HepG2 (cell line): Measurements from ENCODE around the gene HES1. TPM values are rescaled to one million over a fixed set of nuclear protein-coding genes. Genes with fewer than 3 reads are reported as not detected.

Experiments used
- BCL6 ChIP-seq: IDR thresholded peaks from 2 replicates; pipeline ENCODE4 v1.6.1; 2016; ENCODE audit warnings: missing genetic modification reagents, missing compliant biosample characterization
- BORCS8-MEF2B ChIP-seq: sonication (generic); formaldehyde crosslinking; IDR thresholded peaks from 2 replicates; pipeline ENCODE4 v1.8.0; 2022; ENCODE audit warnings: mild to moderate bottlenecking, missing genetic modification reagents
- DDIT3 ChIP-seq: sonication (generic); formaldehyde crosslinking; IDR thresholded peaks from 2 replicates; pipeline ENCODE4 v1.4.0; 2020; ENCODE audit warnings: mild to moderate bottlenecking, missing genetic modification reagents
- ELF3 ChIP-seq: IDR thresholded peaks from 2 replicates; pipeline ENCODE4 v1.6.1; 2016; ENCODE audit warnings: missing genetic modification reagents, missing compliant biosample characterization
- IKZF4 ChIP-seq: sonication (generic); formaldehyde crosslinking; IDR thresholded peaks from 2 replicates; pipeline ENCODE4 v1.5.1; 2020; ENCODE audit warnings: borderline replicate concordance, mild to moderate bottlenecking, low read depth, missing genetic modification reagents; ENCODE audit errors: not compliant biosample characterization
- KLF6 ChIP-seq: IDR thresholded peaks from 2 replicates; pipeline ENCODE4 v1.8.0; 2016; ENCODE audit warnings: missing biosample characterization, missing genetic modification reagents
- MAZ ChIP-seq, 2 experiments: sonication (generic) in 1 of 2; formaldehyde crosslinking in 1 of 2; IDR thresholded peaks; 2 replicates each; pipeline versions ENCODE4 v1.5.0 to v1.6.1; 2012 to 2020; ENCODE audit warnings: low read depth in 2 of 2, mild to moderate bottlenecking in 2 of 2, borderline replicate concordance in 1 of 2, improper control_type of control experiment in 1 of 2, low read length in 1 of 2, missing genetic modification reagents in 1 of 2, moderate library complexity in 1 of 2
- NFRKB ChIP-seq: fragments of 450-650 bp; IDR thresholded peaks from 2 replicates; pipeline ENCODE4 v1.6.1; 2017
- NRL ChIP-seq: sonication (generic); formaldehyde crosslinking; IDR thresholded peaks from 2 replicates; pipeline ENCODE4 v1.5.0; 2020; ENCODE audit warnings: missing genetic modification reagents, mild to moderate bottlenecking, moderate library complexity, borderline replicate concordance
- PRPF4 ChIP-seq: fragments of 200-400 bp; formaldehyde crosslinking; IDR thresholded peaks from 2 replicates; pipeline ENCODE4 v1.6.1; 2016; ENCODE audit warnings: low read length, low read depth; ENCODE audit not compliant: poor library complexity, severe bottlenecking
- RXRA ChIP-seq: sonication (generic); formaldehyde crosslinking; IDR thresholded peaks from 2 replicates; pipeline ENCODE4 v1.5.1; 2020; ENCODE audit warnings: missing genetic modification reagents
- THYN1 ChIP-seq: sonication (generic); formaldehyde crosslinking; IDR thresholded peaks from 2 replicates; pipeline ENCODE4 v1.8.1; 2023; ENCODE audit warnings: low read depth, mild to moderate bottlenecking, moderate library complexity, missing genetic modification reagents, borderline replicate concordance
- YEATS4 ChIP-seq: sonication (generic); formaldehyde crosslinking; IDR thresholded peaks from 2 replicates; pipeline ENCODE4 v1.4.0; 2020; ENCODE audit warnings: missing genetic modification reagents, borderline replicate concordance
- ZBED4 ChIP-seq: sonication (generic); formaldehyde crosslinking; IDR thresholded peaks from 2 replicates; pipeline ENCODE4 v1.4.0; 2020; ENCODE audit warnings: missing genetic modification reagents, borderline replicate concordance
- ZNF546 ChIP-seq: sonication (generic); formaldehyde crosslinking; conservative IDR thresholded peaks from 2 replicates; pipeline ENCODE4 v1.8.1; 2023; ENCODE audit warnings: mild to moderate bottlenecking, missing genetic modification reagents
- ZNF557 ChIP-seq: sonication (generic); formaldehyde crosslinking; IDR thresholded peaks from 2 replicates; pipeline ENCODE4 v1.4.0; 2020; ENCODE audit warnings: missing genetic modification reagents
- ZNF788 ChIP-seq: sonication (generic); formaldehyde crosslinking; IDR thresholded peaks from 2 replicates; pipeline ENCODE4 v1.5.0; 2020; ENCODE audit warnings: mild to moderate bottlenecking, missing genetic modification reagents, borderline replicate concordance
- ZNF790 ChIP-seq: sonication (generic); formaldehyde crosslinking; IDR thresholded peaks from 2 replicates; pipeline ENCODE4 v1.8.0; 2022; ENCODE audit warnings: missing genetic modification reagents, mild to moderate bottlenecking, borderline replicate concordance
- polyA plus RNA-seq, 8 experiments: library from polyadenylated mRNA; depleted of rRNA in 3 of 8; stranded (reverse) in 7 of 8; unstranded in 1 of 8; fragments of >200 nt; fragmentation: Illumina TruSeq in 4 of 8; extraction: Trizol in 4 of 8; gene quantifications; 2 replicates each; pipeline versions ENCODE4 v1.2.1 to v1.2.3, GENCODE V29; 2011 to 2016; ENCODE audit warnings: low read depth in 4 of 8, missing spikeins in 1 of 8, mixed read lengths in 1 of 8; ENCODE audit not compliant: insufficient read depth in 1 of 8
- total RNA-seq, 5 experiments: library from RNA; depleted of rRNA; stranded (reverse); fragments of >200 nt; fragmentation: Illumina TruSeq; extraction: Trizol; gene quantifications; 2 replicates each; pipeline ENCODE4 v1.2.3, GENCODE V29; 2016; ENCODE audit warnings: low read depth in 1 of 5

Gene HES1
- total and polyA plus RNA-seq, 2 of the 13 experiments (the other 11 are each of a cell fraction or from before 2014, with no cell fraction given) = 15.4 to 19.8 TPM

- TF ChIP-seq NRL (CRISPR knock-in tag) (no peak), MAZ (IDR thresholded peaks at IDR 0.05; ENCODE audit: borderline replicate concordance, low read depth, low read length) (no peak), MAZ (CRISPR knock-in tag; IDR thresholded peaks at IDR 0.05; ENCODE audit: low read depth) (0 out of 2 replicates have a peak, but pooled peaks have one; percentile 35), KLF6 (CRISPR knock-in tag) (0 out of 2 replicates have a peak, but pooled peaks have one; percentile 42), ZNF788 (CRISPR knock-in tag) (no peak), DDIT3 (CRISPR knock-in tag) (no peak), ZNF546 (CRISPR knock-in tag) (no peak), RXRA (CRISPR knock-in tag) (peak; percentile 32; the same call in 1 of the 2 replicates), BCL6 (CRISPR knock-in tag) (peak; percentile 43), YEATS4 (0 out of 2 replicates have a peak, but pooled peaks have one; percentile 30), ZNF790 (no peak), ZNF557 (CRISPR knock-in tag) (no peak), IKZF4 (CRISPR knock-in tag) (no peak), PRPF4 (no peak), ELF3 (CRISPR knock-in tag) (peak; percentile 18; the same call in 1 of the 2 replicates), ZBED4 (CRISPR knock-in tag) (no peak), NFRKB (no peak), THYN1 (CRISPR knock-in tag) (no peak), BORCS8-MEF2B (CRISPR knock-in tag) (no peak)
Measured at GRCh38 chr3:194161131-194162045, 25.4 kb downstream of the HES1 start (continued).
